ENCODE measurements around the gene WNK2. TPM values are rescaled to one million over a fixed set of nuclear protein-coding genes. Genes with fewer than 3 reads are reported as not detected.

The WNK2 gene
- total RNA-seq, 4 donors from 2014 or later: 155 to 577 (median 259) TPM

- Histone ChIP-seq H3K36me3 (no peaks in the 10 kb centered on the region), H3K9me3 (no peaks in the 10 kb centered on the region), H3K27me3 (no peaks in the 10 kb centered on the region), H3K4me1 (peaks cover 0 to 75% (median 5%) of the 10 kb centered on the region in 4 donors), H3K4me3 (peak overlapping the region in 1 of 4 donors; percentile 1), H3K27ac (peak overlapping the region in 3 of 4 donors; percentile 51 to 99 (median 78))
- TF ChIP-seq POLR2A (IDR thresholded peaks at IDR 0.05) (no peak), CTCF (IDR thresholded peaks at IDR 0.05) (no peak)
- DNase-seq: peak in 1 of 3 donors; percentile 49
Measured at GRCh38 chr9:93203026-93203717, 19.2 kb downstream of the WNK2 start.

GRCh38 chr9:93203718-93204469 is 20.0 kb downstream of the WNK2 start:
- Histone ChIP-seq H3K4me3 (no peak overlapping the region), H3K27me3 (no peaks in the 10 kb centered on the region), H3K4me1 (peaks cover 0 to 78% (median 5%) of the 10 kb centered on the region in 4 donors), H3K9me3 (no peaks in the 10 kb centered on the region), H3K27ac (peak overlapping the region in 2 of 4 donors; percentile 94 to 99), H3K36me3 (no peaks in the 10 kb centered on the region)
- no peak for TF ChIP-seq POLR2A (IDR thresholded peaks at IDR 0.05)
- TF ChIP-seq CTCF (IDR thresholded peaks at IDR 0.05): no peak
- no peak for DNase-seq

GRCh38 chr9:93204470-93205043 is 20.6 kb downstream of the WNK2 start:
- Histone ChIP-seq H3K36me3 (no peaks in the 10 kb centered on the region), H3K4me3 (no peak overlapping the region), H3K9me3 (no peaks in the 10 kb centered on the region), H3K27ac (peak overlapping the region in 2 of 4 donors; percentile 94 to 99), H3K4me1 (peaks cover 0 to 81% (median 7%) of the 10 kb centered on the region in 4 donors), H3K27me3 (no peaks in the 10 kb centered on the region)
- peak in 1 of 3 donors; percentile 55 for DNase-seq
- no peak for TF ChIP-seq CTCF (IDR thresholded peaks at IDR 0.05)
- no peak for TF ChIP-seq POLR2A (IDR thresholded peaks at IDR 0.05)

- Histone ChIP-seq H3K36me3 (no peaks in the 10 kb centered on the region), H3K9me3 (no peaks in the 10 kb centered on the region), H3K4me1 (peaks cover 0 to 88% (median 10%) of the 10 kb centered on the region in 4 donors), H3K27ac (peak overlapping the region in 2 of 4 donors; percentile 94 to 99), H3K4me3 (no peak overlapping the region), H3K27me3 (no peaks in the 10 kb centered on the region)
- DNase-seq: peak in 1 of 3 donors; percentile 57
- TF ChIP-seq POLR2A (IDR thresholded peaks at IDR 0.05) (no peak), CTCF (IDR thresholded peaks at IDR 0.05) (no peak)
Measured at GRCh38 chr9:93205045-93205768, 21.3 kb downstream of the WNK2 start.

GRCh38 chr9:93205896-93206575 is 22.1 kb downstream of the WNK2 start:
- peak overlapping the region in 2 of 4 donors; percentile 94 to 99 for H3K27ac ChIP-seq
- peaks cover 0 to 87% (median 10%) of the 10 kb centered on the region in 4 donors for H3K4me1 ChIP-seq
- H3K27me3 ChIP-seq: no peaks in the 10 kb centered on the region
- no peak overlapping the region for H3K4me3 ChIP-seq
- no peaks in the 10 kb centered on the region for H3K9me3 ChIP-seq
- peak in 1 of 3 donors; percentile 48 for DNase-seq
- H3K36me3 ChIP-seq: no peaks in the 10 kb centered on the region
- TF ChIP-seq POLR2A (IDR thresholded peaks at IDR 0.05): no peak
- TF ChIP-seq CTCF (IDR thresholded peaks at IDR 0.05): no peak
